DND-41 (cell line): ENCODE measurements around the gene SLC6A1.

Source experiments
- ATAC-seq: fragments of 200-7000 bp; cut with Tn5 transposase; 3 replicates; pipeline ENCODE4 v1.9.1; 2021; ENCODE audit warnings: low read depth; ENCODE audit not compliant: insufficient read depth
- DNase-seq: peaks from one replicate; pipeline ENCODE4 v3.0.0-alpha.2; 2020
- H2AFZ ChIP-seq: 2 replicates; pipeline ENCODE4 v1.6.0; 2012; ENCODE audit warnings: low read depth, low read length
- H3K27ac ChIP-seq: 2 replicates; pipeline ENCODE4 v1.5.1; 2012; ENCODE audit warnings: low read length, inconsistent platforms
- H3K27me3 ChIP-seq: fragments of 200-600 bp; sonication (generic); 2 replicates; pipeline ENCODE4 v1.6.0; 2012; ENCODE audit warnings: low read length, mild to moderate bottlenecking, inconsistent platforms; ENCODE audit not compliant: insufficient read depth, poor library complexity
- H3K36me3 ChIP-seq: 2 replicates; pipeline ENCODE4 v1.5.1; 2012; ENCODE audit warnings: low read length, inconsistent platforms; ENCODE audit not compliant: insufficient read depth
- H3K4me1 ChIP-seq: 2 replicates; pipeline ENCODE4 v1.5.1; 2012; ENCODE audit warnings: mild to moderate bottlenecking, low read length; ENCODE audit not compliant: insufficient read depth
- H3K4me2 ChIP-seq: 2 replicates; pipeline ENCODE4 v1.6.0; 2012; ENCODE audit warnings: mild to moderate bottlenecking, moderate library complexity, low read length, inconsistent platforms; ENCODE audit not compliant: insufficient read depth
- H3K4me3 ChIP-seq, 2 experiments: fragments of 200-600 bp in 1 of 2; shearing (Covaris generic) in 1 of 2; 2 replicates each; pipeline ENCODE4 v1.5.1; 2012 to 2016; ENCODE audit warnings: inconsistent platforms in 2 of 2, low read length in 2 of 2, mild to moderate bottlenecking in 2 of 2, low read depth in 1 of 2, moderate library complexity in 1 of 2
- H3K79me2 ChIP-seq: 2 replicates; pipeline ENCODE4 v1.6.0; 2012; ENCODE audit warnings: low read length, inconsistent platforms; ENCODE audit not compliant: insufficient read depth
- H3K9ac ChIP-seq: 2 replicates; pipeline ENCODE4 v1.6.0; 2012; ENCODE audit warnings: low read depth, mild to moderate bottlenecking, inconsistent platforms, low read length, moderate library complexity
- H3K9me3 ChIP-seq: 2 replicates; pipeline ENCODE4 v1.5.1; 2012; ENCODE audit warnings: low read length, moderate library complexity, mild to moderate bottlenecking, inconsistent platforms; ENCODE audit not compliant: insufficient read depth, severe bottlenecking
- H4K20me1 ChIP-seq: 2 replicates; pipeline ENCODE4 v1.6.0; 2012; ENCODE audit warnings: low read length; ENCODE audit not compliant: insufficient read depth
- CTCF ChIP-seq: IDR thresholded peaks from 2 replicates; pipeline ENCODE4 v1.5.1; 2012; ENCODE audit warnings: borderline replicate concordance, low read length, moderate library complexity, mild to moderate bottlenecking; ENCODE audit not compliant: poor library complexity, severe bottlenecking; ENCODE audit errors: extremely low read depth
- EZH2 ChIP-seq: IDR thresholded peaks from 3 replicates; pipeline ENCODE4 v1.6.1; 2012; ENCODE audit warnings: borderline replicate concordance, low read depth, mild to moderate bottlenecking, moderate library complexity, low read length, inconsistent platforms; ENCODE audit not compliant: severe bottlenecking

The SLC6A1 gene

GRCh38 chr3:10954740-10955139 is 37.8 kb upstream of the SLC6A1 start:
- no peak overlapping the region for H3K4me2 ChIP-seq
- H4K20me1 ChIP-seq = peaks cover 3% of the 10 kb centered on the region; the same call in 1 of the 2 replicates
- H3K9ac ChIP-seq = no peak overlapping the region
- H3K4me1 ChIP-seq = no peaks in the 10 kb centered on the region
- no peak overlapping the region for H2AFZ ChIP-seq
- H3K9me3 ChIP-seq = no peaks in the 10 kb centered on the region
- ATAC-seq (no peak), DNase-seq (no peak)
- no peak for TF ChIP-seq EZH2
- no peak for TF ChIP-seq CTCF
- H3K79me2 ChIP-seq = no peaks in the 10 kb centered on the region
- no peaks in the 10 kb centered on the region for H3K36me3 ChIP-seq
- H3K4me3 ChIP-seq = no peak overlapping the region
- H3K27me3 ChIP-seq = no peaks in the 10 kb centered on the region
- no peak overlapping the region for H3K27ac ChIP-seq

GRCh38 chr3:10955711-10956453 is 36.7 kb upstream of the SLC6A1 start:
- H4K20me1 ChIP-seq = peaks cover 6% of the 10 kb centered on the region; the same call in 1 of the 2 replicates
- no peaks in the 10 kb centered on the region for H3K27me3 ChIP-seq
- H3K27ac ChIP-seq = no peak overlapping the region
- H3K4me2 ChIP-seq = no peak overlapping the region
- DNase-seq (no peak), ATAC-seq (no peak)
- TF ChIP-seq CTCF (no peak), EZH2 (no peak)
- H3K79me2 ChIP-seq = no peaks in the 10 kb centered on the region
- H3K4me3 ChIP-seq = no peak overlapping the region
- no peak overlapping the region for H2AFZ ChIP-seq
- H3K36me3 ChIP-seq = no peaks in the 10 kb centered on the region
- H3K9ac ChIP-seq = no peak overlapping the region
- H3K9me3 ChIP-seq = no peaks in the 10 kb centered on the region
- no peaks in the 10 kb centered on the region for H3K4me1 ChIP-seq

- Histone ChIP-seq H3K9me3 (no peaks in the 10 kb centered on the region), H4K20me1 (peaks cover 6% of the 10 kb centered on the region; the same call in 1 of the 2 replicates), H2AFZ (no peak overlapping the region), H3K27me3 (no peaks in the 10 kb centered on the region), H3K36me3 (no peaks in the 10 kb centered on the region), H3K27ac (no peak overlapping the region), H3K4me1 (no peaks in the 10 kb centered on the region), H3K9ac (no peak overlapping the region), H3K79me2 (no peaks in the 10 kb centered on the region), H3K4me3 (no peak overlapping the region), H3K4me2 (no peak overlapping the region)
- DNase-seq (no peak), ATAC-seq (no peak)
- TF ChIP-seq EZH2 = no peak
Measured at GRCh38 chr3:10956531-10956930, 36.0 kb upstream of the SLC6A1 start.

GRCh38 chr3:10956986-10957385 is 35.6 kb upstream of the SLC6A1 start:
- H3K27me3 ChIP-seq = no peaks in the 10 kb centered on the region
- no peak overlapping the region for H3K9ac ChIP-seq
- DNase-seq = no peak
- H3K9me3 ChIP-seq = no peaks in the 10 kb centered on the region
- no peak overlapping the region for H3K27ac ChIP-seq
- no peaks in the 10 kb centered on the region for H3K36me3 ChIP-seq
- ATAC-seq = no peak
- no peaks in the 10 kb centered on the region for H3K79me2 ChIP-seq
- no peak overlapping the region for H3K4me3 ChIP-seq
- peaks cover 6% of the 10 kb centered on the region; the same call in 1 of the 2 replicates for H4K20me1 ChIP-seq
- H3K4me2 ChIP-seq = no peak overlapping the region
- no peaks in the 10 kb centered on the region for H3K4me1 ChIP-seq
- H2AFZ ChIP-seq = no peak overlapping the region
- TF ChIP-seq CTCF (no peak), EZH2 (no peak)
